ENCODE data around the gene SPATA1. TPM values are rescaled to one million over a fixed set of nuclear protein-coding genes. Genes with fewer than 3 reads are reported as not detected.
A peak's percentile ranks its signal among the peaks of the same experiment; 100 is the strongest.

SPATA1 gene
- total and polyA plus RNA-seq, 9 of the 15 experiments (the other 6 are each of a cell fraction or from before 2014, with no cell fraction given): 0.79 to 2.9 (median 1.5) TPM

GRCh38 chr1:84603941-84604830, 98.0 kb downstream of the SPATA1 start (continued):
- peak; percentile 85 for TF ChIP-seq REST (IDR thresholded peaks at IDR 0.05; ENCODE audit: borderline replicate concordance)
- no peak for TF ChIP-seq REST (CRISPR knock-in tag; IDR thresholded peaks at IDR 0.05; ENCODE audit: low read depth)
- TF ChIP-seq KLF10 (CRISPR knock-in tag; IDR thresholded peaks at IDR 0.05): no peak
- peak; percentile 66 for TF ChIP-seq EP400 (IDR thresholded peaks at IDR 0.05)
- no peak for TF ChIP-seq CREM (IDR thresholded peaks at IDR 0.05; ENCODE audit: low read depth)
- no peak for TF ChIP-seq ATF7 (IDR thresholded peaks at IDR 0.05)
- peak; percentile 43; the same call in 1 of the 2 replicates for TF ChIP-seq TEAD4 (IDR thresholded peaks at IDR 0.05; ENCODE audit: low read length)
- no peak for TF ChIP-seq TEAD4 (CRISPR knock-in tag; IDR thresholded peaks at IDR 0.05; ENCODE audit: borderline replicate concordance)
- TF ChIP-seq TAL1 (IDR thresholded peaks at IDR 0.05): no peak
- TF ChIP-seq CTCF (IDR thresholded peaks at IDR 0.05 in 2 of 3, conservative IDR thresholded peaks at IDR 0.05 in 1 of 3; ENCODE audit: insufficient read depth in 2 of 3, low read depth in 1 of 3, low read length in 3 of 3): peak; percentile 82 to 93 (median 91)
- TF ChIP-seq HNRNPLL (IDR thresholded peaks at IDR 0.05; ENCODE audit: low read depth, low read length, poor library complexity, severe bottlenecking): no peak
- no peak for TF ChIP-seq SMARCA5 (IDR thresholded peaks at IDR 0.05)
- peak; percentile 25; the same call in 1 of the 2 replicates for TF ChIP-seq JUND (IDR thresholded peaks at IDR 0.05; ENCODE audit: borderline replicate concordance, low read depth, low read length)
- no peak; the same call in 2 of the 3 replicates for TF ChIP-seq JUND (tag; IDR thresholded peaks at IDR 0.05; ENCODE audit: borderline replicate concordance, low read depth, low read length)
- 0 out of 2 replicates have a peak, but pooled peaks have one; percentile 18 for TF ChIP-seq ARID2 (IDR thresholded peaks at IDR 0.05)
- TF ChIP-seq CREB3 (tag; conservative IDR thresholded peaks at IDR 0.05; ENCODE audit: low read depth): no peak
- TF ChIP-seq ELF1 (tag; IDR thresholded peaks at IDR 0.05): peak; percentile 46
